ENCODE results near the gene TUBAL3. TPM values are rescaled to one million over a fixed set of nuclear protein-coding genes. Genes with fewer than 3 reads are reported as not detected.

The TUBAL3 gene
- total RNA-seq, 1 donor from 2014 or later: not detected

GRCh38 chr10:5448333-5449001 is 43.8 kb upstream of the TUBAL3 start:
- peak overlapping the region; percentile 37 to 56 for H3K4me3 ChIP-seq
- intact Hi-C loops (cut with DNase I): loop anchor here (10.0 kb wide), 1 partner anchor 86 kb away; no protein-coding TSS in a partner anchor
- H3K4me1 ChIP-seq: peaks cover 16% of the 10 kb centered on the region
- H3K36me3 ChIP-seq: peaks cover 0 to 11% of the 10 kb centered on the region in 2 donors
- TF ChIP-seq POLR2A (IDR thresholded peaks at IDR 0.05) (no peak), POLR2AphosphoS5 (IDR thresholded peaks at IDR 0.05; ENCODE audit: insufficient read depth in 1 of 2, low read depth in 1 of 2) (no peak), CTCF (IDR thresholded peaks at IDR 0.05) (no peak)
- H3K27me3 ChIP-seq: no peaks in the 10 kb centered on the region
- no peaks in the 10 kb centered on the region for H3K9me3 ChIP-seq
- peak overlapping the region; percentile 81 for H3K27ac ChIP-seq
- no peak for DNase-seq (ENCODE audit: extremely low spot score in 2 of 2)

GRCh38 chr10:5447611-5448071 is 43.0 kb upstream of the TUBAL3 start:
- intact Hi-C loops (cut with DNase I): loop anchor here (10.0 kb wide), 1 partner anchor 87 kb away; no protein-coding TSS in a partner anchor
- peaks cover 0 to 4% of the 10 kb centered on the region in 2 donors for H3K36me3 ChIP-seq
- no peaks in the 10 kb centered on the region for H3K9me3 ChIP-seq
- TF ChIP-seq CTCF (IDR thresholded peaks at IDR 0.05) (no peak), POLR2A (IDR thresholded peaks at IDR 0.05) (no peak), POLR2AphosphoS5 (IDR thresholded peaks at IDR 0.05; ENCODE audit: insufficient read depth in 1 of 2, low read depth in 1 of 2) (no peak)
- peak overlapping the region; percentile 81 for H3K27ac ChIP-seq
- H3K4me3 ChIP-seq: peak overlapping the region; percentile 37 to 56
- H3K4me1 ChIP-seq: peaks cover 16% of the 10 kb centered on the region
- H3K27me3 ChIP-seq: no peaks in the 10 kb centered on the region
- no peak for DNase-seq (ENCODE audit: extremely low spot score in 2 of 2)

- TF ChIP-seq CTCF (IDR thresholded peaks at IDR 0.05) (no peak), POLR2A (IDR thresholded peaks at IDR 0.05) (no peak), POLR2AphosphoS5 (IDR thresholded peaks at IDR 0.05; ENCODE audit: insufficient read depth in 1 of 2, low read depth in 1 of 2) (no peak)
- peaks cover 16% of the 10 kb centered on the region for H3K4me1 ChIP-seq
- no peaks in the 10 kb centered on the region for H3K36me3 ChIP-seq
- H3K27ac ChIP-seq: peak overlapping the region; percentile 81
- peak overlapping the region; percentile 37 to 56 for H3K4me3 ChIP-seq
- DNase-seq (ENCODE audit: extremely low spot score in 2 of 2): no peak
- intact Hi-C loops (cut with DNase I): loop anchor here (10.0 kb wide), 1 partner anchor 88 kb away; no protein-coding TSS in a partner anchor
- H3K9me3 ChIP-seq: no peaks in the 10 kb centered on the region
- no peaks in the 10 kb centered on the region for H3K27me3 ChIP-seq
Measured at GRCh38 chr10:5447056-5447455, 42.4 kb upstream of the TUBAL3 start.

- H3K4me1 ChIP-seq: peaks cover 16% of the 10 kb centered on the region
- peak overlapping the region; percentile 81 for H3K27ac ChIP-seq
- H3K4me3 ChIP-seq: peak overlapping the region; percentile 37 to 56
- no peak for TF ChIP-seq CTCF (IDR thresholded peaks at IDR 0.05)
- peak in 1 of 2 donors; percentile 78 for TF ChIP-seq POLR2A (IDR thresholded peaks at IDR 0.05)
- TF ChIP-seq POLR2AphosphoS5 (IDR thresholded peaks at IDR 0.05; ENCODE audit: insufficient read depth in 1 of 2, low read depth in 1 of 2): peak; percentile 87 to 97
- no peaks in the 10 kb centered on the region for H3K27me3 ChIP-seq
- H3K9me3 ChIP-seq: no peaks in the 10 kb centered on the region
- DNase-seq (ENCODE audit: extremely low spot score in 2 of 2): peak in 1 of 2 donors; percentile 96
- intact Hi-C loops (cut with DNase I): loop anchor here (10.0 kb wide), 1 partner anchor 88 kb away; no protein-coding TSS in a partner anchor
- no peaks in the 10 kb centered on the region for H3K36me3 ChIP-seq
Measured at GRCh38 chr10:5446390-5446926, 41.8 kb upstream of the TUBAL3 start.

All from vagina (tissue), 2 donors.